ENCODE results near the gene CHCHD6.

The CHCHD6 gene

GRCh38 chr3:126691765-126692164, 12.3 kb upstream of the CHCHD6 start:
- no peak overlapping the region for H2BK12ac ChIP-seq (ENCODE audit: low read length)
- H3K9me3 ChIP-seq (replicated peaks in 1 of 2; ENCODE audit: control insufficient read depth in 2 of 2, insufficient read depth in 1 of 2, low read depth in 1 of 2, low read length in 2 of 2), result no peaks in the 10 kb centered on the region
- H3K4me3 ChIP-seq (ENCODE audit: low read length in 2 of 2), result no peak overlapping the region
- no peak overlapping the region for H4K91ac ChIP-seq (ENCODE audit: low read depth, low read length, poor library complexity)
- no peak overlapping the region for H3K18ac ChIP-seq (ENCODE audit: low read length)
- H2BK15ac ChIP-seq (ENCODE audit: low read length), result no peak overlapping the region
- no peak overlapping the region for H3K14ac ChIP-seq (ENCODE audit: low read length)
- no peak overlapping the region for H3K27ac ChIP-seq (replicated peaks; ENCODE audit: low read length)
- H3K4me1 ChIP-seq (ENCODE audit: control insufficient read depth in 2 of 2, insufficient read depth in 1 of 2, low read depth in 1 of 2, low read length in 2 of 2), result peaks cover 0 to 5% of the 10 kb centered on the region in 2 donors
- H3K9ac ChIP-seq (ENCODE audit: low read depth, low read length, poor library complexity), result no peak overlapping the region
- no peak overlapping the region for H3K23ac ChIP-seq (ENCODE audit: low read depth, low read length, poor library complexity)
- H4K8ac ChIP-seq (ENCODE audit: low read depth, low read length), result no peak overlapping the region
- no CpG with 5 or more reads among the region's 4 CpGs for WGBS, 2 donors (ENCODE audit: extremely low coverage in 2 of 2, insufficient read length in 2 of 2, insufficient replicate concordance in 1 of 2)
- H2BK120ac ChIP-seq (ENCODE audit: low read depth, low read length), result no peak overlapping the region
- no peak overlapping the region for H2AFZ ChIP-seq (ENCODE audit: low read length)
- DNase-seq (ENCODE audit: low spot score), result no peak
- H3K4me2 ChIP-seq (ENCODE audit: insufficient read depth, low read length, poor library complexity, severe bottlenecking), result no peak overlapping the region
- H3K36me3 ChIP-seq (replicated peaks in 1 of 2; ENCODE audit: control insufficient read depth in 2 of 2, insufficient read depth in 2 of 2, low read length in 2 of 2), result no peaks in the 10 kb centered on the region
- no peaks in the 10 kb centered on the region for H3K27me3 ChIP-seq (ENCODE audit: control insufficient read depth in 3 of 3, insufficient read depth in 3 of 3, low read depth in 1 of 3, low read length in 3 of 3)
- H2AK5ac ChIP-seq (ENCODE audit: low read depth, low read length), result no peak overlapping the region
- H3K4ac ChIP-seq (ENCODE audit: low read length), result no peak overlapping the region
- H3K79me1 ChIP-seq (ENCODE audit: low read depth, low read length), result no peaks in the 10 kb centered on the region
- H2BK5ac ChIP-seq (ENCODE audit: low read length), result no peak overlapping the region

GRCh38 chr3:126692858-126693257, 11.2 kb upstream of the CHCHD6 start:
- Histone ChIP-seq H3K14ac (ENCODE audit: low read length) (no peak overlapping the region), H3K4me2 (ENCODE audit: insufficient read depth, low read length, poor library complexity, severe bottlenecking) (no peak overlapping the region), H2AFZ (ENCODE audit: low read length) (no peak overlapping the region), H2AK5ac (ENCODE audit: low read depth, low read length) (no peak overlapping the region), H4K91ac (ENCODE audit: low read depth, low read length, poor library complexity) (no peak overlapping the region), H3K27me3 (ENCODE audit: control insufficient read depth in 3 of 3, insufficient read depth in 3 of 3, low read depth in 1 of 3, low read length in 3 of 3) (no peaks in the 10 kb centered on the region), H3K4me3 (ENCODE audit: low read length in 2 of 2) (no peak overlapping the region), H3K9me3 (replicated peaks in 1 of 2; ENCODE audit: control insufficient read depth in 2 of 2, insufficient read depth in 1 of 2, low read depth in 1 of 2, low read length in 2 of 2) (no peaks in the 10 kb centered on the region), H3K18ac (ENCODE audit: low read length) (no peak overlapping the region), H2BK120ac (ENCODE audit: low read depth, low read length) (no peak overlapping the region), H3K4me1 (ENCODE audit: control insufficient read depth in 2 of 2, insufficient read depth in 1 of 2, low read depth in 1 of 2, low read length in 2 of 2) (peaks cover 0 to 5% of the 10 kb centered on the region in 2 donors), H4K8ac (ENCODE audit: low read depth, low read length) (no peak overlapping the region), H2BK15ac (ENCODE audit: low read length) (no peak overlapping the region), H3K27ac (replicated peaks; ENCODE audit: low read length) (no peak overlapping the region), H3K9ac (ENCODE audit: low read depth, low read length, poor library complexity) (no peak overlapping the region), H2BK5ac (ENCODE audit: low read length) (no peak overlapping the region), H3K4ac (ENCODE audit: low read length) (no peak overlapping the region), H3K79me1 (ENCODE audit: low read depth, low read length) (no peaks in the 10 kb centered on the region), H2BK12ac (ENCODE audit: low read length) (peak overlapping the region; percentile 33), H3K23ac (ENCODE audit: low read depth, low read length, poor library complexity) (no peak overlapping the region), H3K36me3 (replicated peaks in 1 of 2; ENCODE audit: control insufficient read depth in 2 of 2, insufficient read depth in 2 of 2, low read length in 2 of 2) (no peaks in the 10 kb centered on the region)
- DNase-seq (ENCODE audit: low spot score), result no peak
- WGBS, 2 donors (ENCODE audit: extremely low coverage in 2 of 2, insufficient read length in 2 of 2, insufficient replicate concordance in 1 of 2), result no CpG with 5 or more reads among the region's 5 CpGs

- Histone ChIP-seq H2AK5ac (ENCODE audit: low read depth, low read length) (no peak overlapping the region), H3K4me1 (ENCODE audit: control insufficient read depth in 2 of 2, insufficient read depth in 1 of 2, low read depth in 1 of 2, low read length in 2 of 2) (peaks cover 0 to 5% of the 10 kb centered on the region in 2 donors), H3K18ac (ENCODE audit: low read length) (no peak overlapping the region), H3K79me1 (ENCODE audit: low read depth, low read length) (no peaks in the 10 kb centered on the region), H3K4me2 (ENCODE audit: insufficient read depth, low read length, poor library complexity, severe bottlenecking) (no peak overlapping the region), H4K91ac (ENCODE audit: low read depth, low read length, poor library complexity) (no peak overlapping the region), H3K9me3 (replicated peaks in 1 of 2; ENCODE audit: control insufficient read depth in 2 of 2, insufficient read depth in 1 of 2, low read depth in 1 of 2, low read length in 2 of 2) (no peaks in the 10 kb centered on the region), H4K8ac (ENCODE audit: low read depth, low read length) (no peak overlapping the region), H2BK12ac (ENCODE audit: low read length) (peak overlapping the region; percentile 30), H2BK5ac (ENCODE audit: low read length) (no peak overlapping the region), H3K27ac (replicated peaks; ENCODE audit: low read length) (no peak overlapping the region), H2BK15ac (ENCODE audit: low read length) (no peak overlapping the region), H3K4me3 (ENCODE audit: low read length in 2 of 2) (no peak overlapping the region), H3K4ac (ENCODE audit: low read length) (peak overlapping the region; percentile 55), H3K27me3 (ENCODE audit: control insufficient read depth in 3 of 3, insufficient read depth in 3 of 3, low read depth in 1 of 3, low read length in 3 of 3) (peaks cover 0 to 4% (median 0%) of the 10 kb centered on the region in 3 experiments), H3K9ac (ENCODE audit: low read depth, low read length, poor library complexity) (no peak overlapping the region), H2AFZ (ENCODE audit: low read length) (no peak overlapping the region), H3K23ac (ENCODE audit: low read depth, low read length, poor library complexity) (no peak overlapping the region), H2BK120ac (ENCODE audit: low read depth, low read length) (no peak overlapping the region), H3K14ac (ENCODE audit: low read length) (no peak overlapping the region), H3K36me3 (replicated peaks in 1 of 2; ENCODE audit: control insufficient read depth in 2 of 2, insufficient read depth in 2 of 2, low read length in 2 of 2) (no peaks in the 10 kb centered on the region)
- WGBS, 2 donors (ENCODE audit: extremely low coverage in 2 of 2, insufficient read length in 2 of 2, insufficient replicate concordance in 1 of 2), result no CpG with 5 or more reads among the region's 3 CpGs
- no peak for DNase-seq (ENCODE audit: low spot score)
These were observed 10.1 kb upstream of the CHCHD6 start for GRCh38 chr3:126693921-126694320.

- no CpG with 5 or more reads among the region's 5 CpGs for WGBS, 2 donors (ENCODE audit: extremely low coverage in 2 of 2, insufficient read length in 2 of 2, insufficient replicate concordance in 1 of 2)
- no peak overlapping the region for H4K8ac ChIP-seq (ENCODE audit: low read depth, low read length)
- no peak overlapping the region for H2BK12ac ChIP-seq (ENCODE audit: low read length)
- no peak overlapping the region for H2AFZ ChIP-seq (ENCODE audit: low read length)
- peaks cover 0 to 5% of the 10 kb centered on the region in 2 donors for H3K4me1 ChIP-seq (ENCODE audit: control insufficient read depth in 2 of 2, insufficient read depth in 1 of 2, low read depth in 1 of 2, low read length in 2 of 2)
- no peak overlapping the region for H3K9ac ChIP-seq (ENCODE audit: low read depth, low read length, poor library complexity)
- H2BK120ac ChIP-seq (ENCODE audit: low read depth, low read length), result no peak overlapping the region
- no peak overlapping the region for H2BK5ac ChIP-seq (ENCODE audit: low read length)
- no peak overlapping the region for H3K4me2 ChIP-seq (ENCODE audit: insufficient read depth, low read length, poor library complexity, severe bottlenecking)
- H3K27ac ChIP-seq (replicated peaks; ENCODE audit: low read length), result no peak overlapping the region
- no peak overlapping the region for H3K4me3 ChIP-seq (ENCODE audit: low read length in 2 of 2)
- H2BK15ac ChIP-seq (ENCODE audit: low read length), result no peak overlapping the region
- H3K18ac ChIP-seq (ENCODE audit: low read length), result no peak overlapping the region
- H3K23ac ChIP-seq (ENCODE audit: low read depth, low read length, poor library complexity), result no peak overlapping the region
- H2AK5ac ChIP-seq (ENCODE audit: low read depth, low read length), result no peak overlapping the region
- no peak for DNase-seq (ENCODE audit: low spot score)
- H3K9me3 ChIP-seq (replicated peaks in 1 of 2; ENCODE audit: control insufficient read depth in 2 of 2, insufficient read depth in 1 of 2, low read depth in 1 of 2, low read length in 2 of 2), result peaks cover 0 to 4% of the 10 kb centered on the region in 2 donors
- H4K91ac ChIP-seq (ENCODE audit: low read depth, low read length, poor library complexity), result no peak overlapping the region
- H3K14ac ChIP-seq (ENCODE audit: low read length), result no peak overlapping the region
- no peaks in the 10 kb centered on the region for H3K79me1 ChIP-seq (ENCODE audit: low read depth, low read length)
- H3K27me3 ChIP-seq (ENCODE audit: control insufficient read depth in 3 of 3, insufficient read depth in 3 of 3, low read depth in 1 of 3, low read length in 3 of 3), result peaks cover 0 to 5% (median 0%) of the 10 kb centered on the region in 3 experiments
- no peaks in the 10 kb centered on the region for H3K36me3 ChIP-seq (replicated peaks in 1 of 2; ENCODE audit: control insufficient read depth in 2 of 2, insufficient read depth in 2 of 2, low read length in 2 of 2)
- H3K4ac ChIP-seq (ENCODE audit: low read length), result no peak overlapping the region
These were observed 7.3 kb upstream of the CHCHD6 start for GRCh38 chr3:126696701-126697267.
